ENCODE measurements around the gene PNPLA6. TPM values are rescaled to one million over a fixed set of nuclear protein-coding genes. Genes with fewer than 3 reads are reported as not detected.

The PNPLA6 gene
- total and polyA plus RNA-seq, 10 of the 15 experiments (the other 5 are each of a cell fraction or from before 2014, with no cell fraction given), result 0.95 to 105 (median 40.0) TPM

- no peak for TF ChIP-seq SUZ12 (IDR thresholded peaks at IDR 0.05; ENCODE audit: unreplicated experiment)
- peak; percentile 23; the same call in 1 of the 2 replicates for TF ChIP-seq RUNX3 (IDR thresholded peaks at IDR 0.05; ENCODE audit: low read length)
- peak; percentile 48; the same call in 1 of the 2 replicates for TF ChIP-seq SIN3A (IDR thresholded peaks at IDR 0.05; ENCODE audit: low read depth, low read length)
- TF ChIP-seq EGR1 (IDR thresholded peaks at IDR 0.05; ENCODE audit: borderline replicate concordance in 1 of 2, low read depth in 2 of 2, low read length in 2 of 2), result no peak
- TF ChIP-seq ATF7 (IDR thresholded peaks at IDR 0.05; ENCODE audit: low read depth), result no peak
- TF ChIP-seq FOXM1 (IDR thresholded peaks at IDR 0.05; ENCODE audit: low read depth, low read length), result no peak
- no peak for TF ChIP-seq IKZF2 (IDR thresholded peaks at IDR 0.05)
- no peak for TF ChIP-seq ZNF24 (IDR thresholded peaks at IDR 0.05)
- TF ChIP-seq ZBTB40 (IDR thresholded peaks at IDR 0.05; ENCODE audit: borderline replicate concordance), result no peak
- peak; percentile 63; the same call in 1 of the 2 replicates for TF ChIP-seq POLR2AphosphoS5 (IDR thresholded peaks at IDR 0.05; ENCODE audit: low read length)
- TF ChIP-seq EED (IDR thresholded peaks at IDR 0.05; ENCODE audit: low read depth), result no peak
- TF ChIP-seq ASH2L (IDR thresholded peaks at IDR 0.05; ENCODE audit: borderline replicate concordance, low read depth), result no peak
- TF ChIP-seq SKIL (IDR thresholded peaks at IDR 0.05; ENCODE audit: low read depth, poor library complexity, severe bottlenecking), result no peak
- no peak for TF ChIP-seq E2F8 (IDR thresholded peaks at IDR 0.05; ENCODE audit: low read depth, partially characterized antibody)
- TF ChIP-seq BMI1 (IDR thresholded peaks at IDR 0.05; ENCODE audit: borderline replicate concordance), result no peak
- no peak for TF ChIP-seq ELK1 (IDR thresholded peaks at IDR 0.05; ENCODE audit: low read depth, low read length)
- no peak for TF ChIP-seq ETV6 (conservative IDR thresholded peaks at IDR 0.05 in 1 of 2, IDR thresholded peaks at IDR 0.05 in 1 of 2; ENCODE audit: borderline replicate concordance in 1 of 2, low read depth in 1 of 2)
- TF ChIP-seq SP1 (IDR thresholded peaks at IDR 0.05; ENCODE audit: low read depth, low read length), result peak; percentile 74
- TF ChIP-seq SRF (IDR thresholded peaks at IDR 0.05; ENCODE audit: low read depth in 2 of 2, low read length in 2 of 2), result no peak
These were observed 1.5 kb upstream of the PNPLA6 start (continued) for GRCh38 chr19:7533925-7534480.

Measured in GM12878 (cell line).